A673 (cell line): ENCODE measurements around the gene KRT14.

Experiments used
- EZH2 ChIP-seq: fragments of 200-600 bp; sonication (generic); IDR thresholded peaks from 2 replicates; pipeline ENCODE4 v1.6.1; 2017; ENCODE audit warnings: borderline replicate concordance, low read depth, mild to moderate bottlenecking, mixed read lengths, antibody characterized with exemption, low read length; ENCODE audit not compliant: poor library complexity, severe bottlenecking
- TF ChIP-seq, protein P1 (sequence below): fragments of 300-800, 200-600 bp; sonication (generic); conservative IDR thresholded peaks from 2 replicates; pipeline ENCODE4 v1.5.1; 2017; ENCODE audit warnings: low read depth, mild to moderate bottlenecking, antibody characterized with exemption, low read length, moderate library complexity, mixed read lengths

GRCh38 chr17:41578971-41579370 is 7.7 kb downstream of the KRT14 start:
- TF ChIP-seq, protein P1, sequence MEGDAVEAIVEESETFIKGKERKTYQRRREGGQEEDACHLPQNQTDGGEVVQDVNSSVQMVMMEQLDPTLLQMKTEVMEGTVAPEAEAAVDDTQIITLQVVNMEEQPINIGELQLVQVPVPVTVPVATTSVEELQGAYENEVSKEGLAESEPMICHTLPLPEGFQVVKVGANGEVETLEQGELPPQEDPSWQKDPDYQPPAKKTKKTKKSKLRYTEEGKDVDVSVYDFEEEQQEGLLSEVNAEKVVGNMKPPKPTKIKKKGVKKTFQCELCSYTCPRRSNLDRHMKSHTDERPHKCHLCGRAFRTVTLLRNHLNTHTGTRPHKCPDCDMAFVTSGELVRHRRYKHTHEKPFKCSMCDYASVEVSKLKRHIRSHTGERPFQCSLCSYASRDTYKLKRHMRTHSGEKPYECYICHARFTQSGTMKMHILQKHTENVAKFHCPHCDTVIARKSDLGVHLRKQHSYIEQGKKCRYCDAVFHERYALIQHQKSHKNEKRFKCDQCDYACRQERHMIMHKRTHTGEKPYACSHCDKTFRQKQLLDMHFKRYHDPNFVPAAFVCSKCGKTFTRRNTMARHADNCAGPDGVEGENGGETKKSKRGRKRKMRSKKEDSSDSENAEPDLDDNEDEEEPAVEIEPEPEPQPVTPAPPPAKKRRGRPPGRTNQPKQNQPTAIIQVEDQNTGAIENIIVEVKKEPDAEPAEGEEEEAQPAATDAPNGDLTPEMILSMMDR: no peak
- TF ChIP-seq EZH2: no peak
